Astrocyte of the cerebellum (primary cell): ENCODE data around the gene KCNC1.

Experiments used
- DNase-seq: peaks from one replicate; pipeline ENCODE4 v3.0.0-alpha.2; 2011; ENCODE audit warnings: low read depth
- H3K4me3 ChIP-seq: 2 replicates; pipeline ENCODE4 v1.5.1; 2011; ENCODE audit warnings: mild to moderate bottlenecking, low read depth, low read length, moderate library complexity
- in situ Hi-C: cut with HindIII; loops from 2 replicates; pipeline ENCODE4 v1.10.0; 2017; ENCODE audit warnings: low sequenced_read_pairs
- TF ChIP-seq, protein P1 (sequence below): IDR thresholded peaks from 2 replicates; pipeline ENCODE4 v1.5.1; 2012; ENCODE audit warnings: low read length, low read depth, moderate library complexity, mild to moderate bottlenecking; ENCODE audit errors: missing control alignments

Gene KCNC1

DNA sequence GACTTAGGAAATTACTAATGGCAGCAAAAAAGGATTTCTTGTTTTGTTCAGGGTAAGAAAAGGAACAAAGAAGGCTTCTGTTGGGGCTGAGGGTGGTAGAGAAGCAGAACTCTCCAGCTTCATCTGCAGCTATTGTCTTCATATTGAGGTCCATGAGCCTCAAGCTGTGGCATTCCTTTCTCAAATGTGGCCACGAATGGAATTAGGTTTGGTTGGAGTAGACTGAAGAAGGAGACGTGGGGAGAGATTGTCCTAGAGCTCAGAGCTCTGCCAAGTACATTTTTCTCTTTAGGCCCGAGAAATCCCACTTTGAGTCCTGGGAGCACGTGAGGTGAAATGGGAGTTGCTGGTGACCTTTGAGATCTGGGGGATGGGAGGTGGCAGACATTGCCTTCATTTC, 41.0 kb upstream of the KCNC1 start:
- H3K4me3 ChIP-seq: no peak overlapping the region
- in situ Hi-C loops: no loop called here
- no peak for DNase-seq
- TF ChIP-seq, protein P1, sequence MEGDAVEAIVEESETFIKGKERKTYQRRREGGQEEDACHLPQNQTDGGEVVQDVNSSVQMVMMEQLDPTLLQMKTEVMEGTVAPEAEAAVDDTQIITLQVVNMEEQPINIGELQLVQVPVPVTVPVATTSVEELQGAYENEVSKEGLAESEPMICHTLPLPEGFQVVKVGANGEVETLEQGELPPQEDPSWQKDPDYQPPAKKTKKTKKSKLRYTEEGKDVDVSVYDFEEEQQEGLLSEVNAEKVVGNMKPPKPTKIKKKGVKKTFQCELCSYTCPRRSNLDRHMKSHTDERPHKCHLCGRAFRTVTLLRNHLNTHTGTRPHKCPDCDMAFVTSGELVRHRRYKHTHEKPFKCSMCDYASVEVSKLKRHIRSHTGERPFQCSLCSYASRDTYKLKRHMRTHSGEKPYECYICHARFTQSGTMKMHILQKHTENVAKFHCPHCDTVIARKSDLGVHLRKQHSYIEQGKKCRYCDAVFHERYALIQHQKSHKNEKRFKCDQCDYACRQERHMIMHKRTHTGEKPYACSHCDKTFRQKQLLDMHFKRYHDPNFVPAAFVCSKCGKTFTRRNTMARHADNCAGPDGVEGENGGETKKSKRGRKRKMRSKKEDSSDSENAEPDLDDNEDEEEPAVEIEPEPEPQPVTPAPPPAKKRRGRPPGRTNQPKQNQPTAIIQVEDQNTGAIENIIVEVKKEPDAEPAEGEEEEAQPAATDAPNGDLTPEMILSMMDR: no peak

- DNase-seq: no peak
- in situ Hi-C loops: no loop called here
- no peak overlapping the region for H3K4me3 ChIP-seq
- TF ChIP-seq, protein P1: no peak
These were observed 40.0 kb upstream of the KCNC1 start for GRCh38 chr11:17694494-17695110.

DNA sequence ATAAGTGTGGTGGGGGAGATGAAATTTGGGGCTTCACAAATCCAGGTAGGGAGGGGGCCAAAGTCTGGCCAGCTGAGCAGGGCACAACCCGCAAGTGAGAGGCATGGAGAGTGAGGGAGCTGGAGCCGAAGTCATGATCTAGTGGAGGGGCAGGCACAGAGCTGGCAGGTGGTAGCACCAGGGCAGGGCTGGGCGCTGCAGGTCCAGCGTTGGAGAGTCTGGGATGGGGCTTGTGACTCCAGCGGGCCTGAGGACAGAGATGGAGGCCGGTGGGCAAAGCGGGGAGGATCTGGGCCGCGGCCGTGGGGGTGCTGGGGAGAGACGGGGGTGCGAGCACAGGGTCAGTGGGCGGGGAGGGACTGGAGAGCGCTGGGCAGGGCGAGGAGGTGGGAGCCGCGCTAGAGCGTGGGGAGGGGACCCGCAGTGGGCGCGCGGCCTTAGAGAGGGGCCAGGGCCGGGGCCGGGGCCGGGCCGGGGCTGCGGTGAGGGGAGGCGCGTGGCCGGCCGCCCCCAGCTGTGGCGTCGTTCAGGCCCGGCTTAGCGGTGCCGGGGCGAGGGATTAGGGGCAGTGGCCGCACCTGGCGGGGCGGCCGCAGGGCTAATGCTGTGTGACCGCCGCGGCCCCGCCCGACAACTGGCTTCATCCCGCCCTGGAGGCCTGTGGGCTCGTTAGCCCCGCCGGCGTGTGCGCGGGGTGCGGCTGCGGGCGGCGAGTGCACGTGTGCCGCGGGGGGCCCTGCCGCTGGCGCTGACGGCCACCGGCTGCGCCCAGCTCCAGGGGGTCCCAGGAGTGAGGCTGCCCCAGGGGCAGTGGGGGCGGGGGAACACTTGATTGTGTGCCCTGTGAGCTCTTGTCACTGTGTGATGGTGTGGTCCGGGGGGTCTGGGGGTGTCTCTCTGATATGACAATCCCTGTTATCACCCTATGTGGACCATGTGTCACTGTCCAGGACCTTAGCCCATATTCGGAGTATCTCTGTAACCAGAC, 38.8 kb upstream of the KCNC1 start:
- TF ChIP-seq, protein P1: no peak
- in situ Hi-C loops: no loop called here

GRCh38 chr11:17696741-17697140, 37.8 kb upstream of the KCNC1 start:
- in situ Hi-C loops: no loop called here
- DNase-seq: no peak
- TF ChIP-seq, protein P1: no peak
- no peak overlapping the region for H3K4me3 ChIP-seq

More for the DNA sequence above, 38.8 kb upstream of the KCNC1 start:
- no peak for DNase-seq
- H3K4me3 ChIP-seq: no peak overlapping the region

DNA sequence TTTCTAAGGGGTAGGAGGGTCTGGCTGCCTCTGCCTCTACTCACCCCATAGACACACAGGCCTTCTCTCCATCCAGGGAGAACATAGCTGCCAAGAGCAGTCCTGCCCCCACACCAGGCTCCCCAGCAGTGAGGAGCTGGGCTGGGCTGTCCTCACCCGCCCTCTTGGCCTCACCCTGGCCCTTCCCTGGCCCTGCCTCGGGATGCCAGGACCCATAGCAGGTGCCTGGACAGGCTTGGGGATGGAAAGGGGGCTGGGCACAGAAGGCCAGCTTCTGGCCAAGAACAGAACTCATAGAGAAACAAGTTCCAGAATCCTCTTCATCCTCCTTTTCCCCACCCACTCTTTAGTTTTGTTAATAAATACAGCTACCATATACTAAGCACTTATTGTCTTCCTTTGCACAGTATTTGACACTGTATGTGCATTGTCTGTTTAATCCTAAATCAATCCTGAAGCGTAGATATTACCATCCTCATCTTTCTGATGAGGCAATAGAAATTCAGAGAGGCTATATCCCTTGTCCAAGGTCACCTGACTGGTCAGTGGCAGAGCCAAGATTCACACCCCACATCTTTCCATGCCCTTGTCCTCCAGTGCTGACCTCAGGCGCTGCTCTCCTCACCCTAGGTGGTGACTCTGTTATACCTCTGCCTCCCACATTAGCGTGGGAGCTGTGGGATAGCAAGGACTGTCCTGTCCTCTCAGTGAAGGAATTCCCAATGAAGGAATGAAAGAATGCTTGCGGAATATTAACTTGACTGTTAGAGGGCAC, 37.2 kb upstream of the KCNC1 start:
- TF ChIP-seq, protein P1: no peak
- no peak for DNase-seq
- H3K4me3 ChIP-seq: no peak overlapping the region
- in situ Hi-C loops: no loop called here
